ENCODE results near the gene MTMR6. TPM values are rescaled to one million over a fixed set of nuclear protein-coding genes. Genes with fewer than 3 reads are reported as not detected.

The MTMR6 gene
- total RNA-seq, 2 donors from 2014 or later: 23.5 to 24.5 TPM

- no peak for DNase-seq (ENCODE audit: low spot score)
- intact Hi-C loops (cut with DNase I): no loop called here
Observed at GRCh38 chr13:25281935-25282332, 5.4 kb downstream of the MTMR6 start.

- DNase-seq (ENCODE audit: low spot score): no peak
- intact Hi-C loops (cut with DNase I): no loop called here
Observed at GRCh38 chr13:25281193-25281934, 5.9 kb downstream of the MTMR6 start.

GRCh38 chr13:25280396-25280795 is 6.9 kb downstream of the MTMR6 start:
- intact Hi-C loops (cut with DNase I): no loop called here
- no peak for DNase-seq (ENCODE audit: low spot score)

GRCh38 chr13:25276748-25277147 is 10.5 kb downstream of the MTMR6 start:
- DNase-seq (ENCODE audit: low spot score): no peak
- intact Hi-C loops (cut with DNase I): no loop called here

- no peak for DNase-seq (ENCODE audit: low spot score)
- intact Hi-C loops (cut with DNase I): no loop called here
Observed at GRCh38 chr13:25268561-25268960, 18.7 kb downstream of the MTMR6 start.

GRCh38 chr13:25267715-25268114 is 19.6 kb downstream of the MTMR6 start:
- intact Hi-C loops (cut with DNase I): no loop called here
- DNase-seq (ENCODE audit: low spot score): no peak

GRCh38 chr13:25266706-25267105 is 20.6 kb downstream of the MTMR6 start:
- intact Hi-C loops (cut with DNase I): no loop called here
- DNase-seq (ENCODE audit: low spot score): no peak

- intact Hi-C loops (cut with DNase I): no loop called here
- DNase-seq (ENCODE audit: low spot score): no peak
Observed at GRCh38 chr13:25262261-25262660, 25.0 kb downstream of the MTMR6 start.

- no peak for DNase-seq (ENCODE audit: low spot score)
- intact Hi-C loops (cut with DNase I): loop anchor here in 1 of 2 donors (10.0 kb wide), 1 partner anchor 61 kb away; no protein-coding TSS in a partner anchor
Observed at GRCh38 chr13:25253702-25254101, 33.6 kb downstream of the MTMR6 start.

GRCh38 chr13:25252752-25253151 is 34.5 kb downstream of the MTMR6 start:
- DNase-seq (ENCODE audit: low spot score): no peak
- intact Hi-C loops (cut with DNase I): loop anchor here in 1 of 2 donors (10.0 kb wide), 1 partner anchor 62 kb away; no protein-coding TSS in a partner anchor

- intact Hi-C loops (cut with DNase I): loop anchor here in 1 of 2 donors (10.0 kb wide), 1 partner anchor 63 kb away; no protein-coding TSS in a partner anchor
- no peak for DNase-seq (ENCODE audit: low spot score)
Observed at GRCh38 chr13:25252225-25252624, 35.1 kb downstream of the MTMR6 start.

GRCh38 chr13:25249001-25249543 is 38.2 kb downstream of the MTMR6 start:
- intact Hi-C loops (cut with DNase I): no loop called here
- no peak for DNase-seq (ENCODE audit: low spot score)

- no peak for DNase-seq (ENCODE audit: low spot score)
- intact Hi-C loops (cut with DNase I): no loop called here
Observed at GRCh38 chr13:25248071-25248470, 39.2 kb downstream of the MTMR6 start.

GRCh38 chr13:25247360-25247759 is 39.9 kb downstream of the MTMR6 start:
- intact Hi-C loops (cut with DNase I): no loop called here

GRCh38 chr13:25244123-25244522 is 43.2 kb downstream of the MTMR6 start:
- DNase-seq (ENCODE audit: low spot score): no peak
- intact Hi-C loops (cut with DNase I): no loop called here

More at GRCh38 chr13:25247360-25247759, 39.9 kb downstream of the MTMR6 start:
- DNase-seq (ENCODE audit: low spot score): no peak

- intact Hi-C loops (cut with DNase I): no loop called here
- DNase-seq (ENCODE audit: low spot score): no peak
Observed at GRCh38 chr13:25242956-25243355, 44.3 kb downstream of the MTMR6 start.

- no peak for DNase-seq (ENCODE audit: low spot score)
Observed at GRCh38 chr13:25241007-25241406, 46.3 kb downstream of the MTMR6 start.

GRCh38 chr13:25237083-25237482 is 50.2 kb downstream of the MTMR6 start:
- intact Hi-C loops (cut with DNase I): no loop called here
- DNase-seq (ENCODE audit: low spot score): no peak

More at GRCh38 chr13:25241007-25241406, 46.3 kb downstream of the MTMR6 start:
- intact Hi-C loops (cut with DNase I): no loop called here

GRCh38 chr13:25233861-25234260 is 53.4 kb downstream of the MTMR6 start:
- no peak for DNase-seq (ENCODE audit: low spot score)
- intact Hi-C loops (cut with DNase I): no loop called here

GRCh38 chr13:25232937-25233515 is 54.3 kb downstream of the MTMR6 start:
- no peak for DNase-seq (ENCODE audit: low spot score)
- intact Hi-C loops (cut with DNase I): no loop called here

GRCh38 chr13:25231517-25231916 is 55.8 kb downstream of the MTMR6 start:
- intact Hi-C loops (cut with DNase I): no loop called here
- no peak for DNase-seq (ENCODE audit: low spot score)

All from posterior vena cava (tissue), 2 donors.